Stimulated activated CD4-positive, alpha-beta T cell treated with anti-CD3 and anti-CD28 coated beads, Interleukin-4, amount 100 ng/mL, for 48 hours (primary cell): ENCODE data around the gene VIPR2.
"Not testable (repeated sequence)": the region's sequence is repeated elsewhere in the genome, so short reads cannot be mapped to it uniquely, and the experiment has no call there.

ENCODE experiments used
- DNase-seq, 2 donors: peaks; one replicate each; pipeline ENCODE4 v3.0.0-alpha.2; 2020; ENCODE audit warnings: low read depth in 2 of 2

VIPR2 gene

DNA sequence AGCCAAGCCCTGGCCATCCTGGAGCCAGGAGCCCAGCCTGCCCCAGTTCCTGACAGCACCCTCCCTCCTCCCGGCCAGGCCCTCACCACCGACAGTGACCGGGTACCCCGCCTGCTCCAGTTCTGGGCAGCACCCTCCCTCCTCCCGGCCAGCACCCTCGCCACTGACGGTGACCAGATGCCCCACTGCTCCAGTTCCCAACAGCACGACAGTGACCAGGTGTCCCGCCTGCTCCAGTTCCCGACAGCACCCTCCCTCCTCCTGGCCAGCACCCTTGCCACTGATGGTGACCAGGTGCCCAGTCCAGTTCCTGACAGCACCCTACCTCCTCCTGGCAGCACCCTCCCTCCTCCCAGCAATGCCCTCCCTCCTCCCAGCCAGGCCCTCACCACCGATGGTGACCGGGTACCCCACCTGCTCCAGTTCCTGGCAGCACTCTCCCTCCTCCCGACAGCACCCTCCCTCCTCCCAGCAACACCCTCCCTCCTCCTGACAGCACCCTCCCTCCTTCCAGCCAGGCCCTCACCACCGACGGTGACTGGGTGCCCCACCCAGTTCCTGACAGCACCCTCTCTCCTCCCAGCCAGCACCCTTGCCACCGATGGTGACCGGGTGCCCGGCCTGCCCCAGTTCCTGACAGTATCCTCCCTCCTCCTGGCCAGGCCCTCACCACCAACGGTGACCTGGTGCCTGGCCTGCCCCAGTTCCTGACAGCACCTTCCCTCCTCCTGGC, 40.3 kb downstream of the VIPR2 start:
- DNase-seq: no peak

DNA sequence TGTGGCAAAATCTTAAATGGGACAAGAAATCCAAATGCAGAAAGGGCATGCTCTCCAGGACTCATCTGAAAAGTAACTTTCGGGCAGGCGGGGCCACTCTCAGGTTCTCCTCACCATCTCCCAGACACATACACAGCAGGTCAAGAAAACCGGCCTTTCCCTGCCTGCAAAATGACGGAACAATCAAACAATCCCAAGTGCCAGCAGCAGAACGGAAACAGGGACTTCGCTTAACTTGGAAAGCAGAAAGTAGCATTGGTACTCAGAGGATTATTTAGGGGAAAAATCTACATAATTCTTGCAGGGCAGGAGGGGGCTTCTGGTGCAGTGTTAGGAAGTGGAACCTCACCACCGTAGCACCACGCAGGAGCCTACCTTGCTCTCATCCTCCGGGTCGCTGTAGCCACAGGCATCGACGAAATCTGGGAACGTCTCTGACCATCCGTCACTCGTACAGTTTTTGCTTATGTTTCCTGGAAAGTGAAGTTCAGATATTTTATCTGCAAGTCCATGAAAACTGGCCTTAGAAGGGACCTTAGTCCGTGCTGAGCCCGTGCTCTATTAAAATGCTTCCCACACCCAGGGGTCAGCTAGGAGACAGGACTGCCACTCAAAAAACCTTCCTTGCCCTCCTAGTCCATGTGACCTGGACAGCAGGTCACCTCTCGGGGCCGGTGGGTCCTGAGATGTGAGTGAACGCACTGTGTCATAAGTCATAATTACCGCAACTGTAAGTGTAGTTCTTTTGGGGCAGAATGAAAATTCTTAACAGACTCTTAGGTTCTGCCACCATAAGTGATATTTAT, 41.1 kb downstream of the VIPR2 start:
- no peak for DNase-seq

DNA sequence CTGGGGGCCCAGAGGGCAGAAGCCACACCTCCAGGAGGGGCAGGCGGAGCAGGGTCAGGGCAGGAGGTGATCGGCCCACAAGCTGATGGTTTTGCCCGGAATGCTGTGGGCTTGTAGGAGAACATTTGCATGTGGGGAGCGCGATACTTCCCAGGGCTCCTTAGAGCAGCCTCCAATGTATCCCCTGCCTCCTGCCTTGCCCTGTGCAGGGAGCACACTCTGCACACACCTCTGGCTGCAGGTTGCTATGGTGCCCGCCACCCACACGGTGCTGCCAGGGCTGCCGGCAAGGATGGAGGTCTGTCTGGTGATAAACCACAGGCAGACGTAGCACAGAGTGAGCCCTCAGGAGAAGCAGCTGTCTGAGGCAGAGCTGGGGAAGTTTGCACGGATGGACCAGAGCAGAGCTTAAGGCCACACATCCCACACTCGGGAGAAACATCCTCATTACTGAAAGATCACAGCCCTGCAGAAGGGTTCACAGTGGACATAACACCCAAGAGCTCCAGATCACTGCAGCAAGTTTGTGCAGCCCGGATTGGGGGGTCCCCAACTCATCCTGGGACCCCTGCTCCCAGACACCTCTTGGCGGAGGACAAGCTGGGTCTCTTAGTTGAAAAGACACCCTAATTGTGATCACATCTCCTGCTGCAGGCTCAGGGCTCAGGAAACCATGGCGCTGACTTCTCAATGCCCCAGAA, 41.8 kb downstream of the VIPR2 start:
- DNase-seq: no peak

DNA sequence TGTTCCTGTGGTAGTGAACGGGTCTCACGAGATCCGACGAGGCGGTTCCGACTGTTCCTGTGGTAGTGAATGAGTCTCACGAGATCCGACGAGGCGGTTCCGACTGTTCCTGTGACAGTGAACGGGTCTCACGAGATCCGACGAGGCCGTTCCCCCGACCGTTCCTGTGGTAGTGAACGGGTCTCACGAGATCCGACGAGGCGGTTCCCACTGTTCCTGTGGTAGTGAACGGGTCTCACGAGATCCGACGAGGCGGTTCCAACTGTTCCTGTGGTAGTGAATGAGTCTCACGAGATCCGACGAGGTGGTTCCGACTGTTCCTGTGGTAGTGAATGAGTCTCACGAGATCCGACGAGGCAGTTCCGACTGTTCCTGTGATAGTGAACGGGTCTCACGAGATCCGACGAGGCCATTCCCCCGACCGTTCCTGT, 43.0 kb downstream of the VIPR2 start:
- DNase-seq: not testable (repeated sequence)

DNA sequence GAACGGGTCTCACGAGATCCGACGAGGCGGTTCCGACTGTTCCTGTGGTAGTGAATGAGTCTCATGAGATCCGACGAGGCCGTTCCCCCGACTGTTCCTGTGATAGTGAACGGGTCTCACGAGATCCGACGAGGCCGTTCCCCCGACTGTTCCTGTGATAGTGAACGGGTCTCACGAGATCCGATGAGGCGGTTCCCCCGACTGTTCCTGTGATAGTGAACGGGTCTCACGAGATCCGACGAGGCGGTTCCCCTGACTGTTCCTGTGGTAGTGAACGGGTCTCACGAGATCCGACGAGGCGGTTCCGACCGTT, 43.6 kb downstream of the VIPR2 start:
- not testable (repeated sequence) for DNase-seq

DNA sequence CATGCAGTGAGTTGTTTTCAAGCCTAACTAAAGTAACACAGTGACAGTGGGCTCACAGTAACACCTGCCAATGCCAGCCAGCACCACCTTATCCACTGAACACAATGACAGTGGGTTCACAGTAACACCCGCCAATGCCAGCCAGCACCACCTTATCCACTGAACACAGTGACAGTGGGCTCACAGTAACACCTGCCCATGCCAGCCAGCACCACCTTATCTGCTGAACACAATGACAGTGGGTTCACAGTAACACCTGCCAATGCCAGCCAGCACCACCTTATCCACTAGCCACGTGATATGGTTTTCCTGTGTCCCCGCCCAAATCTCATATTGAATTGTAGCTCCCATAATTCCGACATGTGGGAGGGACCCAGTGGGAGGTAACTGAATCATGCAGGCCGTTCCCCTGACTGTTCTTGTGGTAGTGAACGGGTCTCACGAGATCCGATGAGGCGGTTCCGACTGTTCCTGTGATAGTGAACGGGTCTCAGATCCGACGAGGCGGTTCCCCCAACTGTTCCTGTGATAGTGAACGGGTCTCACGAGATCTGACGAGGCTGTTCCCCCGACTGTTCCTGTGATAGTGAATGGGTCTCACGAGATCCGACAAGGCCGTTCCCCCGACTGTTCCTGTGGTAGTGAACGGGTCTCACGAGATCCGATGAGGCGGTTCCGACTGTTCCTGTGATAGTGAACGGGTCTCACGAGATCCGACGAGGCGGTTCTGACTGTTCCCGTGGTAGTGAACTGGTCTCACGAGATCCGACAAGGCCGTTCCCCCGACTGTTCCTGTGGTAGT, 44.2 kb downstream of the VIPR2 start:
- not testable (repeated sequence) for DNase-seq

DNA sequence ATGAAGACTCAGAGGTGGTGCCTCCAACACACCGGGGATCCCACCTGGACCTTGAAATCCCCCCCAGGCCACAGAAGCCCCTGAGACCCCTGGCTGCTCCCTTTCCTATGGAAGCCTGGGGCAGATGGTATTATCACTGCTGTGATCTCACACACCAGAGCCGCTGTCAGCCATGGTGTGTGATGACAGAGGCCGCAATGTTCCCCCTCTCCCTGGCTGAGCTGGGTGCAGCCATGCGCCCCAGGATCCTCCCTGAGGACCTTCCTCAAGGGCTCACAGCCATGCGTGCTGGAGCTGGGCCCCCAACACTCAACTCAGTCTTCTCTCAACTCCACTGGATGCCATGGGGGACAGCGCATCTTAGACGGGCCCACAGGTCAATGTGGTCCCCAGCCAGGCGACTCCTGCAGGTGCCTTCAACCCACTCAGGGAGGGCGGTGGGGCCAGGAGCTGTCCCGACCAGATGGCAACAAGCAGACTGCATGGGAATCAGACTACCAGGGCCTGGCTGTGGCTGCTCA, 44.9 kb downstream of the VIPR2 start:
- DNase-seq: no peak

DNA sequence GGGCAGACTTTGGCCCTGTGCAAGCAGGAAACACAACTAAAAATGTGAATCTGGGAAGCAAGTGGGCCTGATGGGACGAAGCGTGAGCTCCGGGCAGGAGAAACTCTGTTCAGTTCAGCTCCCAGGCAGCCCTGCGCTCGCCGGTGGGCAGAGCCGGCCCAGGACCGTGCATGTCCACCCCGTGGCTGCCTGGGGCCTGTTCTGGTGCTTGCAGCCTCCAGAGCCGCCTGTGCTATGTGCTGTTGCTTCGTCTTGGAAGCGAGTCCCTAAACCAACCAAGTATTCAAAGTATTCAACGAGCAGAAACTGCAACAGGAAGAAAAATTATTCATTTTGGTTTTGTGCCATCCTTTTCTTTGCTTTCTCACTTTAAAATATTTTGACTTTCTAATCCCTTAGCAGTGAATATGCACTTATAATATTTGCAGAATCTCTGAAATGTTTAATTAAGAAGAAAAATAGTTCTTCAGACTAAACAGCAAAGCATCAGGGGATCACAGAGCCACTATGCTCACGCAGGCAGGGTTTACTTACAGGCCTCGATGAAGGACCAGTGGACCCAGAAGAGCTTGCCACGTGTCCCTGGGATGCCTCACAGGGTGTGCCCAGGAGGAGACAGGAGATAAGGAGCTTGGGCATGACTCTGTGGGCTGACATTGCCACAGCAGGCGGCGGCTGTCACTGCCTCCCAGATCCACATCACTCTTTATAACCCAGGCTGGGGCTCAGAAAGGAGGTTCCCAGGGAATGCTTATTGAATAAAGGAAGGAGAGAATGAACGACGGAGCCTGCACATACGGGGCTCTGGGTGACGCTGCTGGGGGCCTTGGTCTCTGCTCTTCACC, 45.6 kb downstream of the VIPR2 start:
- DNase-seq: no peak

DNA sequence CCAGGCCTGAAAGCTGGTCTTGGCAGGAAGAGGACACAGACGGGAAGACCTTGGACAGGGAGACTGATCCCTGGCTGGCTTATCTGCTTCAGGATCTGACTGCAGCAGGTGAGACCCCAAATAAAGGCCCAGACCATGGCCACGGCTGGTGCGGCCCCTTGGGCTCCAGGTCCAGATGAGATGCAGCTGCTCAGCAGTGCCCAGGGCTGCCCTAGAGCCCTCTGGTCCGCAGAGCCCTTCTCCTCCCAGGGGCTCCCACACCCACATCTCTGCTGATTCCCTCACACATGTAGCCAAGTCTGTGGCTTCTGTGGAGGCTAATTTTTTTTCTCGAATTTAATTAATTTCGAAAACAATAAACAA, 46.3 kb downstream of the VIPR2 start:
- no peak for DNase-seq

DNA sequence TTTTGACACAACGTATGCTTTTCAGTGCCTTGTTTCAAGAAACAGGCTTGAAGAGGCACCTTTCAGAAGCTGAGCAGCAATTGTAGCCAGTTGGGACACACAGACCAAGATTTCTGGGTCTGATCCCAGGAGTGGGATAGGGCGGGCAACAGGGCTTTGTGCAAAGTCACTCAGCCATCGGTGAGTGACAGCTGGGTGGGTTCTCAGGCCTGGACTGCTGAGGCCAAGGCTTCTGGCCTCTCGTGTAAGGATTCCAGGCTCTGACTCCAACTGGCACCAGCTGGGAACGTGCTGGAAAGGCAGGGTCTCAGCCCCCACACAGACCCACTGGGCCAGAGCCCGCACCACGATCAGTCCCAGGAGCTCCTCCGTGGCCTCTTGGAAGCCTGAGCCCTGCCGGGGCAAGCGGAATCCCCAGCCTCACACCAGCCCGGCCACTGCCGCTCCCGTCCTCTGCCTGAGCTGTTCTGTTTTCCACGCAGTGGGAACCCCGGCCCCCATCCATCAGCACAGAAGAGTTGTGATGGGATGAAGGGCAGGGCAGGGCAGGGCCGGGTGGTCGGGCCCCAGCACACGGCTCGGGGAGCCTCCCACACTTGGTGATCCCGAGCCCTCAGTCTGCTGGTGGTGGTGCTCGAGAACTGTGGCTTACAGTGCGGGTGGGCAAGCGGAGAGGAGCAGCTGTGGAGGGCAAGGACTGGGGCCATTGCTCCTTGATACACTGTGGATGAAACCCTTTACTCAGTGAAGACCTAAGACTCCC, 46.8 kb downstream of the VIPR2 start:
- no peak for DNase-seq

DNA sequence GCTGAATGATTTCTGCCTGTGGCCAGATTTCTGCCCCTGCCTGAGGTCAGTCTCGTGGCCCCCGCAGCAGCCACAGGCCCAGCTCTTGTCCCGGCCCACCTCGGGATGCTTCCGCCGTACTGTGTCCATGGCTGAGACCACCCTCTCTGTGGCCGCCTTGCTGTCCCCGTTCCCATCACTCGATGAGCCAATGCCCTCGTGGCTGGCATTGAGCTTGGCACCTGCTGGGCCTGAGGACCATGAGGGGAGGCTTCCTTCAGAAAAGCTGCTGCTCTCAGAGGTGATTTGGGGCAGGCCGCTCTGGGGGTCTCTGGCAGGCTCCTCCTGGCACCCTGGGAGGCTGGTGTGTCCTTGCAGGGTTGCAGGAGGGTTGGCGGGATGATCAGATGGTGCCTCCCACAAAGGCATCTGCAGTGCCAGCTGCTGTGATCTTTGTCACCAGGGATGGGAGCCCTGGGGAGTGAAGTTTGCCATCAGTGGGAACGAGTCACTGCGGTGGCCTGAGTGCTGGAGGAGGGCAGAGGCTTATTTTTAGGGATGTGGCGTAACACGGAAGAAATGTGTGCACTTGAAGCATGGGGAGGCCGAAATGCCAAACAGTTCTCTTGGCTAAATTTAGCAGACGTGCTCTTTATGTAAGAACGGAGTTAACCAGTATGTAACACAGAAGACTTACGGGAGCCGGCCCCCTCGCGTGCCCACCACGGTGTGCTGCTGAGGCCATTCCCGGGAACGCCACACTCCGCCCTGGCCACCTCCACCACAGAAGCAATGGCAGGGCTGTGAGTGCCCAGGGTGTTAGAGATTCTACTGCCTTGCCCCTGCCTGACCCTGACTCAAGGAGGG, 47.7 kb downstream of the VIPR2 start:
- no peak for DNase-seq

DNA sequence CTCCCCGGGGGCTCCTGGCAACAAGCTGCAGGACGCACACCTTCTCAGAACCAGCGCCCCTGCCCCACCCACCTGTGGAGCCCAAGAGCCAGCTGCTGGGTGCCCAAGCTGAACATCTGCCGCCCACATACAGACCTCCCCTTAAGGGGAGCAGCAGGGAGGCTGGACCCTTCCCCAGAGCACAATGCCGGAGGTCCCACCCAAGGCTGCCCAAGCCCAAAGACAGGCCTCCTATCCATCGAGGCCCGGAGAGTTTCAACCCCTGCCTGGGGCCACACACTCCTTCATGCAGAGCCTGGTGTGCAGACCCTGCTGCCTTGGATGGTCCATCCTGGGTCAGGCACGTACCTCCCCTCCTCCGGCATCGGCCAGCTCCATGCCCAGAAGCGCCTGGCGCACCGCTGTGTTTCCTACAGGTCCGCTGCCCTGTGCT, 48.7 kb downstream of the VIPR2 start:
- DNase-seq: no peak

DNA sequence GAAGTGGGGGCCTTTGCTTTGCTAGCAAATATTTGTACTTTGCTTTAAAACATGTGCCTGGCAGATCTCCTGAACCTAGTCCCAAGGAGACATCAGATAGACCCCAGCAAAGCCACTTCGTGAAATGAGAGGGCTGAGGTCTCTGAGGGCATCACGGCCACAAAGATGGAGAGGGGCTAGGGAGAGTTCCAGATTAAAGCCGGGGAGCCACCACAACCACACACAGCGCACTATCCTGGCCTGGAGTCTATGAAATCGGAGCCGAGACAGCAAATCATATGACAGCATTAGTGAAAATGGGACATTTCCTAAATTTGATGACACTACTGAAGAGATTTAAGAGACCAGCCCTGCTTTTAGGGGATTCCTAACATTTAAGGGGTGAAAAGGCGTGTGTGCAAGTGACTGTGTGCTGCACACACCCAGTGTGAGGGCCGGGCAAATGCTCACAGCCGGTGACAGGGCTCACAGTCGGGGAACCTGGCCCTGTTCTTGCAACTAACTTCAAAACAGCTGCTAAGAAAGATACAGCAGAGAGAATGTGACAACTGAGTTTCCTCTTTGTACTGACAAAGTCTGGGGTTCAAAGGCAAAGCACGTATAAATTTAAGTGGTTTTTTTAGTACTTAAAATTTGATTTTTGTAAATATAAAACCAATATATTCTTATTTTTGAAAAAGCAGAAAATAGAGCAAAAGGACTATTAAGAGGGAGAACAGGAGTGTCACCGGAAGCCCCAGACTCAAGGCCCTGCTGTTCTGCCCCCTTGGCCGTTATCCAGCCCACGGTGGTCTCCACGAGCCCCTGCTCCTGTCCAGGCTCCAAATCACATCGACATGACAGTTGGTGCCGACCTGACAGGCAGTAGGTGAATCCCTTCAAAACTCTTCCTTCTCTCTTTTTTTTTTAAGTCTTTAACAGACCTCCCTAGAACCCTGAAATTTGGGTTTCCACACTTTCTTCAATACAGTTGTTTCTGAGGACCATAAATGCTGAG, 49.5 kb downstream of the VIPR2 start:
- no peak for DNase-seq

DNA sequence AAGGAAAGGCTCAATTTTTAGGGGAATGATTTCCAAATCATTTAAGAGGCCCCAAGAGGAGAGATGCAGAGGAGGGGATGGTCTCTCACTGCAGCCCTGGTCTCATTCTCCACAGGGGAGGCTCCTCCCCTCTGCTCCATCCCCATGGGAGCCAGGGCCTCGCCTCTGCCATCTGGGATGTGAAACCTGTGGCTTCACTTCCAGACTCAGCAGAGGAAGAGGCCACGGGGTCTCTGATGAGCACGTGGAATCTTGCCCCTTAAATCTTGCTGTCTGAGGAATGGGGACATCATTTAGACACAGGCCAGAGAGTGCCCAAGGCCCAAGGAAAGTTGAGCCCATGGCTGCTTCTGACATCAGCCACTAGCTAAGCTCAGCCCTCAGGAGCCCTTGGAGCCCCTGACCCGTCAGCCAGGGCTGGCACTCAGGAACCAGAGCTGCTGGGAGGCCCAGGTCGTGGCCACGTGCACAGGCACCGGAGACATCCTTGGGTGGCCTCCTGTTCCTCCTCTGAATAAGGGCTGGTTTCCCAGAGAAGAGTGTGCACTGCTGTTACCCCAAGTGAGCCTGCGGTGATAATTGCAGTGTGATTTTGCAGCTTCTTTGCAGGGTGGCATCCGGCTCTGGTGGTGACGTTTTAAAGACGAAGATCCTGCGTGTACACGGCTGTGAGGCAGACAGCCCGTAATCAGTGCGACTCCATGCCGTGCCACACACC, 50.5 kb downstream of the VIPR2 start:
- DNase-seq: no peak

DNA sequence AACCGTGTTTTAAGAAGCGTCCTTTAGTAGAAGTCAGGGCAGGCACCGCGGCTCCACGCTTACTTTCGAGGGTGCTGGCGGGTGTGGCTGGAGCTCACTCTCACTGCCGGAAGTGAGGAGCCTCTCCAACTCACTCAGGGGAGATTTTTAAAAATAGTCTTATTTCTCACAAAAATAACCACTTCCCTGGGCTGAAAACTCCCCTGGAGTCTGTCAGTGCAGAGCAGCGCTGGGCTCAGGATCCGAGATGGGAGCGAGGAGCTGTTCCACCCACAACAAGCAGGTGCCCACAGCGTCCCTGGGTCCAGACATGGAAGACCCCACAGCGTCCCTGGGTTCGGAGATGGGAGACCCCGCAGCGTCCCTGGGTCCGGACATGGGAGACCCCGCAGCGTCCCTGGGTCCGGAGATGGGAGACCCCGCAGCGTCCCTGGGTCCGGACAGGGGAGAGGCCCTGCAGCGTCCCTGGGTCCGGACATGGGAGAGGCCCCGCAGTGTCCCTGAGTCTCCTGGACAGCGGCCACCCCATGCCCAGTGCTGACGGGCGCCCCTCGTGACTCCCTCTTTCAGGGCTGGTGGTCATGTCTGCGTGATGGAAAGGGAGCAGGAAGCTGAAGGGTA, 51.2 kb downstream of the VIPR2 start:
- DNase-seq: no peak

DNA sequence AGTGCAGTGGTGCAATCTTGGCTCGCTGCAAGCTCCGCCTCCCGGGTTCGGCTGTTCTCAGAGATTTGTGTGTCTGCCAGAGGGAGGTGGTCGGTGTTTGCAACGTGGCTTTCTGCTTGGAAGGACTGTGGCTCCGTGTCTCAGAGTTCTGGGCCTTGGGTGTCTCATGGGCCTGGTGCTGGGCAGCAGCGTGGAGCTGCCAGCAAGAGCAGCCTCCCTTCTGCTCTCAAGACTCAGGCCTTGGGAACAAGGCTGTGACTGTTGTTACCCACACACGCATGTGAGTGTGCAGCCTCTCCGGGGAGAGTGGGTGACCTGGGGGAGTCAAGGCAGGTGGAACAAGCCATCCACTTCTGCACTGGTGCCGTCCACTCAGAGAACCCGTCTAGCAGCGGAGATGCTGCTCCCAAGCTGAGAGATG, 52.0 kb downstream of the VIPR2 start:
- DNase-seq: no peak
